ENCODE measurements around the gene LMAN2. TPM values are rescaled to one million over a fixed set of nuclear protein-coding genes. Genes with fewer than 3 reads are reported as not detected.
"Not testable (repeated sequence)": the region's sequence is repeated elsewhere in the genome, so short reads cannot be mapped to it uniquely, and the experiment has no call there.

LMAN2 gene
- polyA plus RNA-seq, 3 donors: 148 to 275 (median 259) TPM

- Histone ChIP-seq H3K79me2 (ENCODE audit: insufficient read depth, low read length) (no peaks in the 10 kb centered on the region), H4K20me1 (ENCODE audit: insufficient read depth, low read length) (peaks cover 10% of the 10 kb centered on the region), H3K27ac (ENCODE audit: low read depth in 1 of 2, low read length in 2 of 2) (no peak overlapping the region), H3K4me3 (replicated peaks in 1 of 3; ENCODE audit: low read depth in 2 of 3, low read length in 3 of 3) (no peak overlapping the region), H2AFZ (ENCODE audit: insufficient read depth, low read depth, low read length, poor library complexity, severe bottlenecking) (no peak overlapping the region), H3K4me2 (replicated peaks; ENCODE audit: extremely low read depth, low read length, poor library complexity, severe bottlenecking) (no peak overlapping the region), H3K9me3 (replicated peaks in 1 of 2; ENCODE audit: control insufficient read depth in 1 of 2, insufficient read depth in 1 of 2, low read length in 2 of 2) (no peaks in the 10 kb centered on the region), H3K27me3 (ENCODE audit: control insufficient read depth in 2 of 2, insufficient read depth in 2 of 2, low read length in 2 of 2) (no peaks in the 10 kb centered on the region), H3K4me1 (ENCODE audit: control insufficient read depth in 1 of 2, insufficient read depth in 2 of 2, low read length in 2 of 2) (peaks cover 3% of the 10 kb centered on the region in 2 donors), H3K36me3 (replicated peaks in 1 of 2; ENCODE audit: control insufficient read depth in 1 of 2, insufficient read depth in 2 of 2, low read length in 2 of 2) (peaks cover 9 to 12% of the 10 kb centered on the region in 2 donors), H3K9ac (ENCODE audit: insufficient read depth, low read length, poor library complexity, severe bottlenecking) (no peak overlapping the region)
- intact Hi-C loops (cut with micrococcal nuclease): loop anchor here in 1 of 2 donors (10.0 kb wide), 1 partner anchor 687 kb away; no protein-coding TSS in a partner anchor
- Mint-ChIP-seq H3K4me1 (peaks cover 14% of the 10 kb centered on the region), H3K9me3 (peaks cover 0 to 2% (median 0%) of the 10 kb centered on the region in 7 donors), H3K27ac (peak overlapping the region in 1 of 7 donors; percentile 45), H3K36me3 (peaks cover 10 to 15% of the 10 kb centered on the region in 2 donors), H3K27me3 (ENCODE audit: low read depth in 3 of 3) (peaks cover 9 to 29% (median 14%) of the 10 kb centered on the region in 3 donors), H3K4me3 (no peak overlapping the region)
- 81% methylated on average over 8 of the region's 8 CpGs for WGBS (ENCODE audit: insufficient coverage)
- DNase-seq: no peak
- no peak for TF ChIP-seq CTCF (IDR thresholded peaks at IDR 0.05)
Measured at GRCh38 chr5:177377851-177378776, 26.6 kb upstream of the LMAN2 start.

- WGBS (ENCODE audit: insufficient coverage): 100% methylated on average over 4 of the region's 11 CpGs
- Histone ChIP-seq H3K4me2 (replicated peaks; ENCODE audit: extremely low read depth, low read length, poor library complexity, severe bottlenecking) (no peak overlapping the region), H3K36me3 (replicated peaks in 1 of 2; ENCODE audit: control insufficient read depth in 1 of 2, insufficient read depth in 2 of 2, low read length in 2 of 2) (peaks cover 28 to 31% of the 10 kb centered on the region in 2 donors), H3K4me3 (replicated peaks in 1 of 3; ENCODE audit: low read depth in 2 of 3, low read length in 3 of 3) (no peak overlapping the region), H3K27ac (ENCODE audit: low read depth in 1 of 2, low read length in 2 of 2) (no peak overlapping the region), H3K9ac (ENCODE audit: insufficient read depth, low read length, poor library complexity, severe bottlenecking) (no peak overlapping the region), H4K20me1 (ENCODE audit: insufficient read depth, low read length) (peaks cover 30% of the 10 kb centered on the region), H3K27me3 (ENCODE audit: control insufficient read depth in 2 of 2, insufficient read depth in 2 of 2, low read length in 2 of 2) (no peaks in the 10 kb centered on the region), H3K79me2 (ENCODE audit: insufficient read depth, low read length) (no peaks in the 10 kb centered on the region), H3K9me3 (replicated peaks in 1 of 2; ENCODE audit: control insufficient read depth in 1 of 2, insufficient read depth in 1 of 2, low read length in 2 of 2) (no peaks in the 10 kb centered on the region), H3K4me1 (ENCODE audit: control insufficient read depth in 1 of 2, insufficient read depth in 2 of 2, low read length in 2 of 2) (peaks cover 17 to 19% of the 10 kb centered on the region in 2 donors), H2AFZ (ENCODE audit: insufficient read depth, low read depth, low read length, poor library complexity, severe bottlenecking) (no peak overlapping the region)
- TF ChIP-seq CTCF (IDR thresholded peaks at IDR 0.05): no peak
- H3K4me1 Mint-ChIP-seq: peaks cover 28% of the 10 kb centered on the region
- DNase-seq: no peak
- H3K36me3 Mint-ChIP-seq: peaks cover 25 to 35% of the 10 kb centered on the region in 2 donors
- peaks cover under 1 to 17% (median 7%) of the 10 kb centered on the region in 3 donors for H3K27me3 Mint-ChIP-seq (ENCODE audit: low read depth in 3 of 3)
- no peak overlapping the region for H3K4me3 Mint-ChIP-seq
- H3K9me3 Mint-ChIP-seq: peaks cover 0 to 5% (median 0%) of the 10 kb centered on the region in 7 donors
- no peak overlapping the region for H3K27ac Mint-ChIP-seq
- intact Hi-C loops (cut with micrococcal nuclease): loop anchor here in 1 of 2 donors (10.0 kb wide), 1 partner anchor 689 kb away; no protein-coding TSS in a partner anchor
Measured at GRCh38 chr5:177376107-177376506, 24.6 kb upstream of the LMAN2 start.

- H3K4me3 Mint-ChIP-seq; H3K4me3 ChIP-seq (replicated peaks in 1 of 3; ENCODE audit: low read depth in 2 of 3, low read length in 3 of 3); H3K9ac ChIP-seq (ENCODE audit: insufficient read depth, low read length, poor library complexity, severe bottlenecking); H3K27me3 ChIP-seq (ENCODE audit: control insufficient read depth in 2 of 2, insufficient read depth in 2 of 2, low read length in 2 of 2); H3K9me3 Mint-ChIP-seq; H3K9me3 ChIP-seq (replicated peaks in 1 of 2; ENCODE audit: control insufficient read depth in 1 of 2, insufficient read depth in 1 of 2, low read length in 2 of 2); H3K27ac Mint-ChIP-seq; H3K79me2 ChIP-seq (ENCODE audit: insufficient read depth, low read length); DNase-seq; H2AFZ ChIP-seq (ENCODE audit: insufficient read depth, low read depth, low read length, poor library complexity, severe bottlenecking); H3K27ac ChIP-seq (ENCODE audit: low read depth in 1 of 2, low read length in 2 of 2); H3K4me2 ChIP-seq (replicated peaks; ENCODE audit: extremely low read depth, low read length, poor library complexity, severe bottlenecking): not testable (repeated sequence)
- WGBS (ENCODE audit: insufficient coverage): 89% methylated on average over 2 of the region's 5 CpGs
- intact Hi-C loops (cut with micrococcal nuclease): loop anchor here in 1 of 2 donors (10.0 kb wide), 1 partner anchor 689 kb away; no protein-coding TSS in a partner anchor
- Mint-ChIP-seq H3K4me1 (peaks cover 29% of the 10 kb centered on the region), H3K27me3 (ENCODE audit: low read depth in 3 of 3) (peaks cover 0 to 17% (median 6%) of the 10 kb centered on the region in 3 donors), H3K36me3 (peaks cover 25 to 39% of the 10 kb centered on the region in 2 donors)
- Histone ChIP-seq H3K4me1 (ENCODE audit: control insufficient read depth in 1 of 2, insufficient read depth in 2 of 2, low read length in 2 of 2) (peaks cover 19 to 22% of the 10 kb centered on the region in 2 donors), H4K20me1 (ENCODE audit: insufficient read depth, low read length) (peaks cover 34% of the 10 kb centered on the region), H3K36me3 (replicated peaks in 1 of 2; ENCODE audit: control insufficient read depth in 1 of 2, insufficient read depth in 2 of 2, low read length in 2 of 2) (peaks cover 30 to 33% of the 10 kb centered on the region in 2 donors)
Measured at GRCh38 chr5:177375516-177375915, 24.0 kb upstream of the LMAN2 start.
